ENCODE results near the gene TAF10. TPM values are rescaled to one million over a fixed set of nuclear protein-coding genes. Genes with fewer than 3 reads are reported as not detected.

The TAF10 gene
- total and polyA plus RNA-seq, 3 donors from 2014 or later: 123 to 389 (median 210) TPM

GRCh38 chr11:6648501-6648900 is 36.5 kb upstream of the TAF10 start:
- no peak overlapping the region for H3K4me3 ChIP-seq
- H3K4me1 ChIP-seq: no peaks in the 10 kb centered on the region
- TF ChIP-seq POLR2A (IDR thresholded peaks at IDR 0.05): no peak
- TF ChIP-seq CTCF (IDR thresholded peaks at IDR 0.05): no peak
- intact Hi-C loops (cut with DNase I; ENCODE audit: low total_unique reads): no loop called here
- no peaks in the 10 kb centered on the region for H3K27me3 ChIP-seq
- 44 to 69% methylated on average over 1 of the region's 1 CpG for WGBS, 2 donors
- H3K9me3 ChIP-seq: no peaks in the 10 kb centered on the region
- H3K36me3 ChIP-seq (ENCODE audit: low read depth, missing control alignments): no peaks in the 10 kb centered on the region
- no peak for DNase-seq
- H3K27ac ChIP-seq: no peak overlapping the region

- 85 to 91% methylated on average over 2 of the region's 2 CpGs for WGBS, 2 donors
- no peaks in the 10 kb centered on the region for H3K36me3 ChIP-seq (ENCODE audit: low read depth, missing control alignments)
- no peaks in the 10 kb centered on the region for H3K9me3 ChIP-seq
- intact Hi-C loops (cut with DNase I; ENCODE audit: low total_unique reads): no loop called here
- no peak overlapping the region for H3K27ac ChIP-seq
- no peak for DNase-seq
- no peaks in the 10 kb centered on the region for H3K27me3 ChIP-seq
- TF ChIP-seq POLR2A (IDR thresholded peaks at IDR 0.05) (no peak), CTCF (IDR thresholded peaks at IDR 0.05) (no peak)
- H3K4me1 ChIP-seq: no peaks in the 10 kb centered on the region
- H3K4me3 ChIP-seq: no peak overlapping the region
These were observed 35.8 kb upstream of the TAF10 start for GRCh38 chr11:6647836-6648235.

GRCh38 chr11:6646918-6647679 is 35.1 kb upstream of the TAF10 start:
- TF ChIP-seq POLR2A (IDR thresholded peaks at IDR 0.05): no peak
- TF ChIP-seq CTCF (IDR thresholded peaks at IDR 0.05): no peak
- Histone ChIP-seq H3K4me1 (no peaks in the 10 kb centered on the region), H3K27ac (no peak overlapping the region), H3K27me3 (no peaks in the 10 kb centered on the region), H3K4me3 (no peak overlapping the region), H3K9me3 (no peaks in the 10 kb centered on the region), H3K36me3 (ENCODE audit: low read depth, missing control alignments) (no peaks in the 10 kb centered on the region)
- no peak for DNase-seq
- intact Hi-C loops (cut with DNase I; ENCODE audit: low total_unique reads): no loop called here
- 66 to 67% methylated on average over 9 of the region's 9 CpGs for WGBS, 2 donors

GRCh38 chr11:6646576-6646917 is 34.5 kb upstream of the TAF10 start:
- no peaks in the 10 kb centered on the region for H3K36me3 ChIP-seq (ENCODE audit: low read depth, missing control alignments)
- H3K9me3 ChIP-seq: no peaks in the 10 kb centered on the region
- no peak overlapping the region for H3K4me3 ChIP-seq
- 62 to 66% methylated on average over 3 of the region's 3 CpGs for WGBS, 2 donors
- DNase-seq: no peak
- intact Hi-C loops (cut with DNase I; ENCODE audit: low total_unique reads): no loop called here
- no peaks in the 10 kb centered on the region for H3K4me1 ChIP-seq
- TF ChIP-seq POLR2A (IDR thresholded peaks at IDR 0.05): no peak
- TF ChIP-seq CTCF (IDR thresholded peaks at IDR 0.05): no peak
- no peaks in the 10 kb centered on the region for H3K27me3 ChIP-seq
- no peak overlapping the region for H3K27ac ChIP-seq

- H3K27ac ChIP-seq: no peak overlapping the region
- DNase-seq: no peak
- H3K4me1 ChIP-seq: no peaks in the 10 kb centered on the region
- H3K27me3 ChIP-seq: no peaks in the 10 kb centered on the region
- TF ChIP-seq CTCF (IDR thresholded peaks at IDR 0.05) (no peak), POLR2A (IDR thresholded peaks at IDR 0.05) (no peak)
- H3K36me3 ChIP-seq (ENCODE audit: low read depth, missing control alignments): no peaks in the 10 kb centered on the region
- 43 to 65% methylated on average over 12 of the region's 12 CpGs for WGBS, 2 donors
- intact Hi-C loops (cut with DNase I; ENCODE audit: low total_unique reads): no loop called here
- no peaks in the 10 kb centered on the region for H3K9me3 ChIP-seq
- no peak overlapping the region for H3K4me3 ChIP-seq
These were observed 34.1 kb upstream of the TAF10 start for GRCh38 chr11:6646071-6646470.

Data from testis (tissue), 3 donors.